Body of pancreas (tissue), 4 donors: ENCODE measurements around the gene CT45A8.
"Not testable (repeated sequence)": the region's sequence is repeated elsewhere in the genome, so short reads cannot be mapped to it uniquely, and the experiment has no call there.

Experiments used
- CTCF ChIP-seq, 7 experiments: fragments of 450-650 bp in 4 of 7; fragments of 200-600 bp in 3 of 7; sonication (generic) in 3 of 7; IDR thresholded peaks; one replicate each; pipeline ENCODE4 v1.5.1; 2016 to 2019; ENCODE audit warnings: antibody characterized with exemption in 7 of 7
- POLR2A ChIP-seq, 3 donors: fragments of 450-650 bp; IDR thresholded peaks; one replicate each; pipeline ENCODE4 v1.6.1; 2016; ENCODE audit warnings: antibody characterized with exemption in 3 of 3, mild to moderate bottlenecking in 2 of 3

DNA sequence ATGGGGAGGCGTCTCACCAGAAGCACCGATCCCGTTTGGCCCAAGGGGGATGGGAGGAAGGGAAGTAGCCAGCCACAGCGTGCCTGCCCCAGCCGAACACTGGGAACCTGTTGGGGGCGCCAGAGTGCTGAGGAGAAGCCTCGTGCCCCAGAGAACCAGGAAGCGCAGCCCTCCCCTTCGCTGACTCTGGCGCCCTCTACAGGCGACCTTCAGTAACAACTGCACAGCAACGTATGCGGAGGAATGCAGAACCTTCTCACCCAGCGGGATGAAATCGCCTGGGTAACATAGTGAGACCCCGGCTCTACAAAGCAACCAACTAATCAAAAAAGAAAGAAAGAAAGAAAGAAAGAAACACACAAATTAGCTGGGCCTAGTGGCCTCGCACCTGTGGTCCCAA is at the start of gene CT45A8:
- TF ChIP-seq CTCF, POLR2A (IDR thresholded peaks at IDR 0.05): not testable (repeated sequence)
